ENCODE results near the gene CD4. TPM values are rescaled to one million over a fixed set of nuclear protein-coding genes. Genes with fewer than 3 reads are reported as not detected.
"Not testable (repeated sequence)": the region's sequence is repeated elsewhere in the genome, so short reads cannot be mapped to it uniquely, and the experiment has no call there.

The CD4 gene
- total RNA-seq, 1 experiment from 2014 or later, result not detected

DNA sequence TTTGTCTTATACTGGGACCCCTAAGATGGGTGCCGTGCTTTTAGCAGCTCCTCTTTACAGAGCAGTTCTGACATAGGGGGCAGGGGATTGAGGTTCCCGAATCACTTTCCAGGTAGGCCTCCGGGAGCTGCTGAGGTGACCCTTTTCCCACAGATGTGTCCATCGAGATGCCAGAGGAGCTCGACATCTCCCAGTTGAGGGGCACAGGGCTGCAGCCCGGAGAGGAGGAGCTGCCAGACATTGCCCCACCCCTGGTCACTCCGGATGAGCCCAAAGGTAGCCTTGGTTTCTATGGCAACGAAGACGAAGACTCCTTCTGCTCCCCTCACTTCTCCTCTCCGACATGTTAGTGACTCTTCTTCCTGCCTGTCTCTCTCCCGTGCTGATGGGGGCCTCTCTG is 73.7 kb downstream of the CD4 start:
- H3K36me3 Mint-ChIP-seq (ENCODE audit: insufficient read depth, unreplicated experiment), result peaks cover 39% of the 10 kb centered on the region
- CTCF ChIA-PET, result no interaction called here
- no peaks in the 10 kb centered on the region for H3K27me3 Mint-ChIP-seq (ENCODE audit: unreplicated experiment)
- TF ChIP-seq, protein P1, sequence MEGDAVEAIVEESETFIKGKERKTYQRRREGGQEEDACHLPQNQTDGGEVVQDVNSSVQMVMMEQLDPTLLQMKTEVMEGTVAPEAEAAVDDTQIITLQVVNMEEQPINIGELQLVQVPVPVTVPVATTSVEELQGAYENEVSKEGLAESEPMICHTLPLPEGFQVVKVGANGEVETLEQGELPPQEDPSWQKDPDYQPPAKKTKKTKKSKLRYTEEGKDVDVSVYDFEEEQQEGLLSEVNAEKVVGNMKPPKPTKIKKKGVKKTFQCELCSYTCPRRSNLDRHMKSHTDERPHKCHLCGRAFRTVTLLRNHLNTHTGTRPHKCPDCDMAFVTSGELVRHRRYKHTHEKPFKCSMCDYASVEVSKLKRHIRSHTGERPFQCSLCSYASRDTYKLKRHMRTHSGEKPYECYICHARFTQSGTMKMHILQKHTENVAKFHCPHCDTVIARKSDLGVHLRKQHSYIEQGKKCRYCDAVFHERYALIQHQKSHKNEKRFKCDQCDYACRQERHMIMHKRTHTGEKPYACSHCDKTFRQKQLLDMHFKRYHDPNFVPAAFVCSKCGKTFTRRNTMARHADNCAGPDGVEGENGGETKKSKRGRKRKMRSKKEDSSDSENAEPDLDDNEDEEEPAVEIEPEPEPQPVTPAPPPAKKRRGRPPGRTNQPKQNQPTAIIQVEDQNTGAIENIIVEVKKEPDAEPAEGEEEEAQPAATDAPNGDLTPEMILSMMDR (IDR thresholded peaks at IDR 0.05; ENCODE audit: unreplicated experiment), result no peak
- no peaks in the 10 kb centered on the region for H3K9me3 Mint-ChIP-seq (ENCODE audit: low read depth, unreplicated experiment)
- intact Hi-C loops (cut with micrococcal nuclease; ENCODE audit: unreplicated experiment), result no loop called here
- no peak overlapping the region for H3K4me3 Mint-ChIP-seq (ENCODE audit: low read depth, unreplicated experiment)
- no peak for DNase-seq
- no peak overlapping the region for H3K27ac Mint-ChIP-seq (ENCODE audit: unreplicated experiment)
- BruUV-seq (replicated peaks), result no TSS peak
- no peaks in the 10 kb centered on the region for H3K4me1 Mint-ChIP-seq (ENCODE audit: low read depth, unreplicated experiment)

DNA sequence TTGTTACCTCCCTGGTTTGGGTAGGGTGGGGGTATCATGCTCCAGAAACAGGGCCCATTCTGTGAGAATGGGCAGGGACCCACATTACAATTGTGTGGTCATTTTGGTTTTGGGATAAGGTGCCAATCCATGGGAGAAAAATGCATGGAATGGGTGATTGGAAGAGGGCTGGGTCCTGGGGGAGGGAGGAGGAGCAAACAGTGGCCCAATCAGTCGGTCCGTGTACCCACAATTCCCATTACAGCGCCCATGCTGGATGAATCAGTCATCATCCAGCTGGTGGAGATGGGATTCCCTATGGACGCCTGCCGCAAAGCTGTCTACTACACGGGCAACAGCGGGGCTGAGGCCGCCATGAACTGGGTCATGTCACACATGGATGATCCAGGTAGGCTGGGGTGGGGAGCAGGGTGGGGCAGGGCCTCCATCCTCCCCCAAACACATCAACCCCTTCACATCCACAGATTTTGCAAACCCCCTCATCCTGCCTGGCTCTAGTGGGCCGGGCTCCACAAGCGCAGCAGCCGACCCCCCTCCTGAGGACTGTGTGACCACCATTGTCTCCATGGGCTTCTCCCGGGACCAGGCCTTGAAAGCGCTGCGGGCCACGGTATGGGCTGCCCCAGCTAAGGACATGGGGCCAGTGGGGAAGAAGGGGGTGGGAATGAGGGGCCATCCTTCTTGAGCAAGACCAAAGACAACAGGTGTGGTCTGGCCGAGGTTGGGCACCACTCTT is 74.4 kb downstream of the CD4 start:
- H3K4me3 Mint-ChIP-seq (ENCODE audit: low read depth, unreplicated experiment), result no peak overlapping the region
- TF ChIP-seq, protein P1 (IDR thresholded peaks at IDR 0.05; ENCODE audit: unreplicated experiment), result no peak
- no peak overlapping the region for H3K27ac Mint-ChIP-seq (ENCODE audit: unreplicated experiment)
- peaks cover 46% of the 10 kb centered on the region for H3K36me3 Mint-ChIP-seq (ENCODE audit: insufficient read depth, unreplicated experiment)
- DNase-seq, result no peak
- no peaks in the 10 kb centered on the region for H3K9me3 Mint-ChIP-seq (ENCODE audit: low read depth, unreplicated experiment)
- H3K4me1 Mint-ChIP-seq (ENCODE audit: low read depth, unreplicated experiment), result peaks cover 6% of the 10 kb centered on the region
- no TSS peak for BruUV-seq (replicated peaks)
- CTCF ChIA-PET, result interaction anchor here (0.6 kb wide), 1 partner anchor 576 kb away, joined by 4 read pairs; no protein-coding TSS in a partner anchor
- intact Hi-C loops (cut with micrococcal nuclease; ENCODE audit: unreplicated experiment), result no loop called here
- no peaks in the 10 kb centered on the region for H3K27me3 Mint-ChIP-seq (ENCODE audit: unreplicated experiment)

DNA sequence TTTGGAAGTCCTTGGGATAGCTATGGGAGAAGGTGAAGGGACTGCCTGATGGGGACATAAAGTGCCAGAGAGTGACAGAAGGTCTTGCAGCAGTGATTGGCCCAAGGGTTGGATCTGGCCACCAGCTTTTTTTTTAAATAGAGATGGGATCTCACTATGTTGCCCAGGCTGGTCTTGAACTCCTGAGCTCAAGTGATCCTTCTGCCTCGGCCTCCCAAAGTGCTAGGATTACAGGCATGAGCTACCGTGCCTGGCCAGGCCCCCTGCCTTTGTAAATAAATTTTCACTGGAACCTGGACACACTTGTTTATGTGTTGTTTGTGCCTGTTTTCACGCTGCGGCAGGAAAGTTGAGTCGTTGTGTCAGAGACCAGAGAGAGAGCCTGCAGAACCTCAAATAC is 76.0 kb downstream of the CD4 start:
- not testable (repeated sequence) for DNase-seq; H3K27me3 Mint-ChIP-seq (ENCODE audit: unreplicated experiment); H3K9me3 Mint-ChIP-seq (ENCODE audit: low read depth, unreplicated experiment); BruUV-seq (replicated peaks); H3K4me3 Mint-ChIP-seq (ENCODE audit: low read depth, unreplicated experiment); H3K27ac Mint-ChIP-seq (ENCODE audit: unreplicated experiment)
- CTCF ChIA-PET, result interaction anchor here (0.6 kb wide), 1 partner anchor 189 kb away, joined by 3 read pairs; no protein-coding TSS in a partner anchor
- intact Hi-C loops (cut with micrococcal nuclease; ENCODE audit: unreplicated experiment), result loop anchor here (5.0 kb wide), 2 partner anchors 62 to 77 kb away; partner anchors contain the start of genes ATN1, C12orf57 and RNU7-1
- Mint-ChIP-seq H3K4me1 (ENCODE audit: low read depth, unreplicated experiment) (peaks cover 22% of the 10 kb centered on the region), H3K36me3 (ENCODE audit: insufficient read depth, unreplicated experiment) (peaks cover 61% of the 10 kb centered on the region)

DNA sequence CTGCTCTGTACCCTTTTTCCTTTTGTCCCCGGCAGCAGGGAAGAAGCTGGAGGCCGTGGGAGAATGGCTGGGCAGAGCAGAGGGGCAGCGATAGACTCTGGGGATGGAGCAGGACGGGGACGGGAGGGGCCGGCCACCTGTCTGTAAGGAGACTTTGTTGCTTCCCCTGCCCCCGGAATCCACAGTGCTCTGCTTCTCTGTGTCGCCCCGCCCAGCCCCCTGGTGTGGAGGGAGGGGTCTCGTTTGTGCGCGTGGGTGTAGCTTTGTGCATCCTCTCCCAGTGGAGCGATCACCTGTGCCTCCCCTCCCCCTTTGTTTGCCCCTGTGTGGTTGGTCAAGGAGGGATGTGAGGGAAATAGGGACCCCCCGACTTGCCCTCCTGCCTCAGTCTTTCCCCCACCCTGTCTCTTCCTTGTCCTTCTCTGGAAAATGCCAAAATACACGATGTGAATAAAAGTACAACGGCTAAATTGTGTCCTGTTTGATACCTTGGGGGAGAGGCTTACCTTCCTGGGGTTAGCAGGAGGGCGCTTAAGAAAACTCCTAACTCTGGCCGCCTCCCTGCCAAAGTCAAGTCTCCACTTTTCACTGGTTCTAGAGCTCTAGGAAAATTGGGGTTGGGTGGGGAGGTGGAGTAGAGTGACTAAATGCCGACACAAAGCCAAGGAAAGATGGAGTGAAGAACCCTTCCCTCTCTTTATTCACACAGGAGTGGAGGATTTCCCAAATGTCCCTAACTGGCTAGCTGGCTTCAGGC is 77.0 kb downstream of the CD4 start:
- no peak overlapping the region for H3K4me3 Mint-ChIP-seq (ENCODE audit: low read depth, unreplicated experiment)
- H3K27ac Mint-ChIP-seq (ENCODE audit: unreplicated experiment), result peak overlapping the region; percentile 91
- intact Hi-C loops (cut with micrococcal nuclease; ENCODE audit: unreplicated experiment), result loop anchor here (5.0 kb wide), 2 partner anchors 61 to 76 kb away; partner anchors contain the start of genes ATN1, C12orf57 and RNU7-1
- no peaks in the 10 kb centered on the region for H3K27me3 Mint-ChIP-seq (ENCODE audit: unreplicated experiment)
- H3K36me3 Mint-ChIP-seq (ENCODE audit: insufficient read depth, unreplicated experiment), result peaks cover 72% of the 10 kb centered on the region
- DNase-seq, result no peak
- TF ChIP-seq, protein P1 (IDR thresholded peaks at IDR 0.05; ENCODE audit: unreplicated experiment), result no peak
- H3K9me3 Mint-ChIP-seq (ENCODE audit: low read depth, unreplicated experiment), result no peaks in the 10 kb centered on the region
- CTCF ChIA-PET, result interaction anchor here (0.7 to 1.0 kb wide), 3 partner anchors 14 to 571 kb away, joined by 4 to 6 read pairs (median 5); partner anchors contain the start of gene USP5
- BruUV-seq (replicated peaks), result no TSS peak
- H3K4me1 Mint-ChIP-seq (ENCODE audit: low read depth, unreplicated experiment), result peaks cover 32% of the 10 kb centered on the region

Data from Calu3 (cell line).